GM12891 (cell line): Measurements from ENCODE around the gene SIN3B.

Experiments
- POLR2A ChIP-seq: IDR thresholded peaks from 2 replicates; pipeline ENCODE4 v1.6.1; 2011; ENCODE audit warnings: low read depth, low read length, control low read depth
- POLR2AphosphoS5 ChIP-seq: IDR thresholded peaks from 2 replicates; pipeline ENCODE4 v1.6.1; 2011; ENCODE audit warnings: low read depth, low read length, control low read depth
- TAF1 ChIP-seq: IDR thresholded peaks from 2 replicates; pipeline ENCODE4 v1.6.1; 2011; ENCODE audit warnings: low read depth, low read length, control low read depth

DNA sequence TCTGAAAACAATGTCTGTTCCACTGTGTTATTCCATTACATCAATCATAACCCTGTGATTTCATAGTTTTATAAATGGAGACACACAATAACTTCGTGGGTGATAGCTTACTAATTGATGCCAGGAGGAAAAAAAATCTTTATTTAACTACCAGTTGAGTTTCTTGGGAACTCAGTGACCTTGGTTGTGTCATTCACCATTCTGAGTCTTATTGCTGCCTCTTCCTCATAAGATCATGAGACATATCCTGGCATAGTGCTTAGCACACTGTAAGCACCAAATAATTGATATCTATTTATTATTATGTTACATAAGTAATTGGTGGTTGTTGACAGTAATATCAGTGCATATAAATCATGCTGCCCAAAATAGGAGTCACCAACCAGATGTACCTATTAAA, 39.1 kb upstream of the SIN3B start:
- no peak for TF ChIP-seq POLR2AphosphoS5
- TF ChIP-seq POLR2A: no peak
- no peak for TF ChIP-seq TAF1
